Inferior parietal cortex (tissue), 1 donor: ENCODE data around the gene PLA2G4E.

ENCODE experiments used
- DNase-seq: peaks from one replicate; pipeline ENCODE4 v3.0.0-alpha.2; 2016; ENCODE audit errors: extremely low spot score

The PLA2G4E gene, protein sequence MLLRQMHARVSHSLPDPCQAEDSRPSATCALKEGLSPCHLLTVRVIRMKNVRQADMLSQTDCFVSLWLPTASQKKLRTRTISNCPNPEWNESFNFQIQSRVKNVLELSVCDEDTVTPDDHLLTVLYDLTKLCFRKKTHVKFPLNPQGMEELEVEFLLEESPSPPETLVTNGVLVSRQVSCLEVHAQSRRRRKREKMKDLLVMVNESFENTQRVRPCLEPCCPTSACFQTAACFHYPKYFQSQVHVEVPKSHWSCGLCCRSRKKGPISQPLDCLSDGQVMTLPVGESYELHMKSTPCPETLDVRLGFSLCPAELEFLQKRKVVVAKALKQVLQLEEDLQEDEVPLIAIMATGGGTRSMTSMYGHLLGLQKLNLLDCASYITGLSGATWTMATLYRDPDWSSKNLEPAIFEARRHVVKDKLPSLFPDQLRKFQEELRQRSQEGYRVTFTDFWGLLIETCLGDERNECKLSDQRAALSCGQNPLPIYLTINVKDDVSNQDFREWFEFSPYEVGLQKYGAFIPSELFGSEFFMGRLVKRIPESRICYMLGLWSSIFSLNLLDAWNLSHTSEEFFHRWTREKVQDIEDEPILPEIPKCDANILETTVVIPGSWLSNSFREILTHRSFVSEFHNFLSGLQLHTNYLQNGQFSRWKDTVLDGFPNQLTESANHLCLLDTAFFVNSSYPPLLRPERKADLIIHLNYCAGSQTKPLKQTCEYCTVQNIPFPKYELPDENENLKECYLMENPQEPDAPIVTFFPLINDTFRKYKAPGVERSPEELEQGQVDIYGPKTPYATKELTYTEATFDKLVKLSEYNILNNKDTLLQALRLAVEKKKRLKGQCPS

DNA sequence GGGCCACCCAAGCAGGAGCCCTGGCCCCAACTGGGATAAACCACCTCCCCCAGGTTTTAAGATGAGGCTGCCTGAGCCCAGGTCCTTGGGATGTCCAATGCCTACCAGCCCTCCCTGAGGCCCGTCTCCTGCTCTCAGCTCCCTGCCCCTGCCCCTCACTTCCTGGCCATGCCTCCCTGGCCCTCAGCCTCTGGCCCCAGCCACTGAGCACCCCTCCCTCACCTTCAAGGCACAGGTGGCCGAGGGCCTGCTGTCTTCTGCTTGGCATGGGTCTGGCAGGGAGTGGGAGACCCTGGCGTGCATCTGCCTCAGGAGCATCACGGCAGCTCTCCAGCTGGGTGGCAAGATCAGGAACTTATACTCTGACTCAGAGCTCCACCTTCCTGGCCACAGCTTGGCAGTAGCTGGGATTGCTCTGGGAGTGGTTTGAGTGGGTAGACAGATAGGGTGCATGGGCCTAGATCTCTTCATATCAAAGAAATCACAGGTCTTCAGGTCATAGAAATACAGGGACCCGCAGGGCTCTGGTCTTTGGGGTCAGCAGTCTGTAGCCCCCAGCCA, at the start of gene PLA2G4E:
PLA2G4E (minus strand) TSS at position 330 of the 561 bp plus-strand sequence; CDS start at position 318, 12 bp downstream.
- DNase-seq, result no peak

DNA sequence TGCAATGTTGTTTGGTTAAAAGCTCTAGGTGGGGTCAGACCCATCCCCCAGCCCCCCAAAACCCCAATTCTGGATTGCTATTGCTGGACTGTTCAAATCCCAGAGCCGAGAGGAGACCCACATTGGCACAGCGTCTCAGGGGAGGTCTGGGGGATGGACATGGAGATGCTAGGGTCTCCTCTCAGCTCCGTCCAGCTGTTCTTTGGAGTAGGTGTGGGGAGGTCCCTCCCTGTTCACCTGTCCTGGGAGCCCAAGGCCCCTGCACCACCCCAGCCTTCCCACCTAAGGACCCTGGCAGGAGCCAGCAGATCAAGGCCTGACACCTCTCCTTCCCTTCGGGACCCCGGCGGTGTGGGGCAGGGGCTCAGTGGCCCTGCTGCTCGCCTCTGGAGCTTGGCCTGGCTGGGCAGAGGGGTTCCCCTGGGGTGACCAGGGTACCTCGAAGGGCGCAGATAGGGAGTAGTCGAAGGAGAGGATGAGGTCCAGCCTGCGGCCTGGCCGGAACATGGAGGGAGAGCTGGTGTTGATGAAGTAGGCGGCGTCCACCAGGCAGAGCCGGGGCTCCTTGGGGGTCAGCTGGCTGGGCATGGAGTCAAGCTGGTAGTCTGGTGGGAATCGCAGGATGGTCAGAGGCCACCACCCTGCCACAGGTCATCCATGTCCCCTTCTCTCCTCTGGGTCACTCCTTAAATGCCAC, 49.6 kb upstream of the PLA2G4E start:
- DNase-seq, result no peak

DNA sequence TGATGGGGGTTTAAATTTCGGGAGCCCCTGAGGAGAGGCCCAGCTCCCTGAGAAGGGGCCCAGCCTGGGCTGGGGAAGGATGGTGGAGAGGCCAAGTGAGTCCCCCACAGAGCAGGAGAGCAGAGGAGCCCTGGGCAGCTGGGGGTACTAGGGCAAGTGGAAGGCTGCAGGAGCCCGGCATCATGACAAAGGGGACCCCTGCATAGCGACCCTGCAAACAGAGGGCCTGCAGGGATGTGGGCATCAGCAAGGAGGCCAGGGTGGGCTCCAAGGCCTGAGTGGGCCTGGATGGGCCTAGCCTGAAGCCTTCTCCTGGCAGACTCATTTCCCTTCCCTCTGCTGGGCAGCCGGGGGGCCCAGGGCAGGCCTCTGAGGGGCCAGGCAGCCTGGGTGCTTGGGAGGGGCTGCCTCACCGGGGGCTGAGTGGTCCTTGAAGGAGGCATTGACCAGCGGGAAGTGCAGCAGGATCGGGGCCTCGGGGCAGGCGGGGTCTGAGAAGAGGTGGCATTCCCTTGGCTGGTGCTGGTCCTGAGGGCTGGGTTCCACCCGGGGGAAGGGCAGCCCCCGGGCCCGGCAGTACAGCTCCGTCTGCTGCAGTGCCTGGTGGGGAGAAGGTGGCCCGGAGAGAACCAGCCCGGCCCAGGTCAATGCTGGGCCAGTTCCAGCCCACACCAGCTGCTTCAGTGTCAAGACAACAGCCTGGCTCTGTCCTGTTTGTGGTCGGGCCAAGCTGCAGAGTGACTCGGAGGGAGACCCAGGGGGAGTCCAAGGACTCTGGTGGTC, 48.8 kb upstream of the PLA2G4E start:
- DNase-seq, result no peak

DNA sequence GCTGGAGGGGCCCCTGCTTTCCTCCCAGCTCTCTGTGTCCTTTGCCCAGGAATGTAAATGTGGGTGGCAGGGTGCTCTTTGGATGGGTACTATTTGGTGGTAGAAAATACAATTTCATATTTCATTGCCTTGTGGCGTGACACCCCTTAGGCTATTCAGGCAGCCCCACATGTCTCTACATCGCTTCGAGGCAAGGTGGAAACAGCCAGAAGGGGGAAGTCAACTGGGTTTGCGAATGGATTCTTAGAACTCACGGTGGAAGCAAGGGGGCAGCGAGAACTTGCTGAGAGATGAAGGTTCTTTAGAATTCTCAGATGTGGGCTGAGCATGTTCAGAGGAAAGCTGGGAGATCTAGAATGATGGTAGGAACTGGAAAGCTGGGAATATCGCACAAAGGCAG, 48.2 kb upstream of the PLA2G4E start:
- DNase-seq, result no peak

DNA sequence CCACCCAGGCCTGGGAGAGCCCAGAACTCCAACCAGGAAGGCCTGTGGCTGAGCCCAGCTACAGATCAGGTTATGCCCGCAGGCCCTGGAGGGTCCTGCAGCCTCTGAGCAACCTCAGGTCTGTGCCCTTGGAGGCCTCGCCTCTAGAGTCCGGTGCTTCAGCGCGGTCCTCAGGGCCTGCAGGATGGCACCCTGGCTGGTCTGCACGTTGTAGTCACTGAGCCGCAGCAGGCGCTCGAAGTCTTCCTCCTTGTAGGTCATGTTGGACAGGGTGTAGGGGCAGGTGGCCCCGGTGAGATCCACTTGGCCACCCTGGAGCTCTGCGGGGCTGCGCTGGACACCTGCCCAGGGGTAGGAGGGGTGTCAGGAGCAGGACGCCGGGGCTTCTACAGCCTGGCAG, 47.8 kb upstream of the PLA2G4E start:
- DNase-seq, result no peak

DNA sequence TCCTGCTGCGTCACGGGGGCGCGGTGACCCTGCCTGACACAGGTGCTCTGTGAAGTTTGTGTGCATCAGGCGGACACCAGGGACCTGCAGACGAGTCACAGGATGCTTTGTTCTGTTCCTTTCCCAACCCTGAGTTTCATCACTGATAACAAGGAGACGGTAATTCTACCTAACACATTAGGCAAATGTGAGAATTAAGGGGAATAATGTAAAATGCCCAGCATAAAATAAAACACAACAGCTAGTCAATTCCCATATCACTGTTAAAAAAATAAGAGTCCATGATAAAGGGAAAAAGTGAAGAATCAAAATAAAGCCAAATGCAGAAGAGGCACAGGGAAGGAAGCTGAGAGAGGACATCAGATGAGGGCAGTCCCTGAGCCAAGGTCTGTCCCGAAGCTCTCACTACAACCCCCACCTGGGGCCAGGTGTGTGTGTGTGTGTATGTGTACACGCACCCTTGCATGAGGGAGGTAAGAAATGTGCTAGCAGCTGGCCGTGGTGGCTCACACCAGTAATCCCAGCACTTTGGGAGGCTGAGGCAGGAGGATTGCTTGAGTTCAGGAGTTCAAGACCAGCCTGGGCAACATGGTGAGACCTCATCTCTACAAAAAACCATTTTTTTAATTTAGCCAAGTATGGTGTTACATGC, 46.0 kb upstream of the PLA2G4E start:
- no peak for DNase-seq

DNA sequence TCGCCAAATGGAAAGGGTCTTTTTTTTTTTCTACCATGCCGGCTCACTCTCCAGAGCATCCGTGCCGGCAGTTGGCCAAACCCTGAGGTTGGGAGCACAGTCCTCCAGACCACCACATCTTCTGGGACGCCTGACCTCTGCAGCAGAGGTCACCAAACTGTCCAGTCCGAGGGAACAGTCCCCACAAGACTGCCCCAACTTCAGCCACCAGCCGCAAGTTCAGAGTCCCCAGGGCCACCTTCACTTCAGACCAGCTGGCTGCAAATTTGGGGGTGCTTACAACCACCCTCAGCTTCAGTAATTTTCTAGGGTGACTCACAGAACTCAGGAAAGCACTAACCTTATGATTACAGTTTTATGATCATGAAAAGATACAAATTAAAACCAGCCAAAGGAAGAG, 44.6 kb upstream of the PLA2G4E start:
- DNase-seq, result no peak

DNA sequence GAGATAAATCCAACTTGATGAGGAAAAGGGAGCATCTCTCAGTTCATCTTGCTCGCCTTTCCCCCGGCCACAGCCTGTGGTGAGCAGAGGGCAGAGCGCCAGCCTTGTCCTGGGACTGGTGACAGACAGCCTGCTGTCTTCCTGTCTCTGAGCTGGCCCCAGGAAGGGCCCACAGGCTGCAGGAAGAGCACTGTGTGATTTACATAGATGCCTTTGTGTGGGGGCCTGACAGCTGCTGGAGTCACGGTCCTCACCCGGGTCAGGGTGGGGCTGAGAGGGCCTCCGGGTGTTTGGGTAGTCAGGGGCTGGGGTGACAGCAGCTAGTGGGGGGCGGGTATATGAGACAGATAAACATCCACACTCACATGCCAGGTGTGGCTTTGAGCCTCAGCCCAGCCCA, 44.2 kb upstream of the PLA2G4E start:
- DNase-seq, result no peak

DNA sequence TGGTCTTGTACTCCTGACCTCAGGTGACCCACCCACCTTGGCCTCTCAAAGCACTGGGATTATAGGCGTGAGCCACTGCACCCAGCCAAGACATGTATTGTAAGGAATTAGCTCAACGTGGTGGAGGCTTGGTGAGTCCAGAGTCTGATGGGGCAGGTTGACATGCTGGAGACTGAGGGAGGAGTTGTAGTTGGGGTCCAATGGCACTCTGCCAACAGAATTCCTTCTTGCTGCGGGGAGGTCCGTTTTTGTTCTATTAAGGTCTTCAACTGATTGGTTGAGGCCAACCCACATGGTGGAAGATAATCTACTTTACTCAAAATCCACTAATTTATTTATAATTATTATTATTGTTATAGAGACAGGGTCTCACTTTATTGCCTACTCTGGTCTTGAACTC, 43.4 kb upstream of the PLA2G4E start:
- DNase-seq, result no peak

DNA sequence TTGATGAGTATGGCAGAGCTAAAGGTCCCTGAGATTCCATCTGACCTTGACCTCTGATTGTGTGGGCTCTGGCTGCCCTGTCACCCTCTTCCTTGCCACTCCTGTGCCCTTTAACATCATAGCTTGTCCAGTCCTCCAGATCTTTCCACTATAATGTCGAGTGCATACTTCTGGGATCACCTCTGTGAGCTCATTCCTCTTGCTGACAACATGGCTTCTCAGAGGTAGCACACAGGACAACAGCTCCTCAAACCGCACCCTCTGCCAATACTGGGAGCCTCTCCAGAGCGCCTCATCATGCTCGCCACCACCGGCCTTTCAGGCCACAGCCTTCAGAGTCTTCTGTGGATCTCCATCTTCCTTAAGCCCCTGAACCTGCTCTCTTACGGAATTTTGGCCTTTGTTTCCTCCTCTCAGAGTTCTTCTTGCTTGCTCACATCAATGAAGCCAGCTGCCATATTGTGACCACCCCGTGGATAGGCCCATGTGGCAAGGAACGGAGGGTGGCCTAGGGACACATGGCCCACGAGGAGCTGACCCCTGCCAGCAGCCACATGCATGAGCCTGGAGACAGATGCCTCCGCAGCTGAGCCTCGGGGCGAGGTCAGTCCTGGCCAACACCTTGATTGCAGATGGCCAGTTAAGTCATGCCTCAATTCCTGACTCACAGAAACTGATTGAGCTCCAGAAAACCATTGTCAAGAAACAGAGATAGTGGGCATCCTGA, 42.4 kb upstream of the PLA2G4E start:
- no peak for DNase-seq

DNA sequence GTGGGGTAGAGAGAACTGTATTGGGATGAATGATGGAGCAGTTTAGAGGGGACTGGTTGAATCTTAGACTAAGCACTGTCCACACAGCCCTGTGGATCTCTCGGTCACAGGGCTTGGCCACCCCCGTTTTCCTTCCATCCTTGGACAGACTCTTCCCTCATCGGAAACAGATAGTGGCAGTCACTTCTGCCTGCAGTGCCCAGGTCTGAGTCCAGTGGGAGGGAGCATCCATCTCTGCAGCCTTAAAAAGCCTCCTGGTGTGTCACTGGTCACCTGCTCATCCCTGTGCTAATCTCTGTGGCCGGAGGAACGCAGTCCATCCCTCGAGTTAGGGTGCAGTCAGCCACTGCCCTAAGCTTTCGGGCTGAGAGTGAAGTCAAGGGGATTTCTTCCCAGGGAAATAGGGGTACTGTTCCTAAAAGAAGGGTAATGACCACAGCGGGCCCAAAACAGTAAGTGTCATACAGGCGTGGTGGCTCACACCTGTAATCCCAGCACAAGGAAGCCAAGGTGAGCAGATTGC, 41.5 kb upstream of the PLA2G4E start:
- DNase-seq, result no peak

DNA sequence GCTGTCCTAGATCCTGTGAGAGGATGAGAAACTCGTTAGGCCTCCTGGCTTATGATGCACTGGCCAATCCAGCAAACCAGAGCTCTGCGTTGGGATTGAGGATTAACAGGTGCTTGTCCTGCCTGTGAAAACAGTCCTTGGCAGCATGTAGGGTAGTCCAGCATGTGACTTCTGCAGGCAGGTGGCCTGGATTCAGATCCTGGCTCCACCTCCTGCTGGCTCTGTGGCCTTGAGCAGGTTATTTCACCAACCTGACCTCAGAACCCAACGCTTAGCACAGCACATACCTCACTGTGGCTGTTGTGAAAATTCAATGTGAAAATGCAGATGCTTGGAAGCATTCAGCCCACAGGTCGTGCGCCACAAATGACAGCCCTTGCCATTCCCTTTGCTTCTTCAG, 40.0 kb upstream of the PLA2G4E start:
- no peak for DNase-seq

DNA sequence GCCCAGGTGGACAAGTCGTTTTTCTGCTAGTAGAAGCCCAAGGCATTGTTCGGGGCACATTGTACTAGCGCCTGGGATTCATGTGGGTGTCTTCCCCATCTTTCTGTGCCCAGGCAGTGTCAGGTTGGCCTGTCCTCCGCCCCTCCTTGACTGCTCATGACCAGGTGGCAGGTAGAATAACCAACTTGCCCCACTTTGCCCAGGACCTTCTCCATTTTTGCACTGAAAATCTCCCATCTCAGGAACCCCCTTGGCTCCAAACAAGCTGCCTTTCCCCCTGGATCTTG, 39.6 kb upstream of the PLA2G4E start:
- DNase-seq, result no peak

DNA sequence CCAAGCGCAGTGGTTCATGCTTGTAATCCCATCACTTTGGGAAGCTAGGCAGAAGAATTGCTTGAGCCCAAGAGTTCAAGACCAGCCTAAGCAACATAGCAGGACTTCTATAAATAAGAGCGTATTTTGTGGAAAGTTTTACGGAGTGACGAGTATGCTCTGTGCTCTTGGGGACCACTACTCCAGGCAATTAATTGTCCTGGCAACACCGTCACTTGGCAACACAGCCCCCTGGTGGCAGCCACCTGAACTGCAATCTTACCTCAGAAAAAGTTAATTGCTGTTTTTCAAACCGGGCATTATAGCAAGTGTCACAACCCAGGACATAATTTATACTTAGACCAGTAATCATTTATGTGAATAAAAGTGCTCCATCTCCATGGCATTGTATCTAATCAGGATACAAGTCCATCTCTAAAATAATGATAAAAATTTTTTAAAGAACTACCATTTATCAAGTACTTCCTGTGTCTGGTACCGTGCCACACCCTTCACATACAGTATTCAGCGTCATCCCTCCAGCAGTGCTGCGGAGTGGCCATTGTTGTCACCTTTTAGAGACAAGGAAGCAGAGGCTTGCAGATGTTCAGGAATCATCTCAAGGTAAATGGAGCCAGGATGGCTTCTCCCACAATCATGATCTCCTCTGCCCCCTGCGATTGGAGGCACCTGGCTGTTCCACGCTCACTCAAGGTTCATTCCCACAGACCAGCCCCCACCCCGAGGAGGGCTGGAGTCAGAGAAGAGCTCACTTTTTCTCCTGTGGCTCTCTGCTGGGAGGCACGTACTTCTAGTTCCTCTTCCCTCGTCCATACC, 39.0 kb upstream of the PLA2G4E start:
- peak; percentile 49 for DNase-seq

DNA sequence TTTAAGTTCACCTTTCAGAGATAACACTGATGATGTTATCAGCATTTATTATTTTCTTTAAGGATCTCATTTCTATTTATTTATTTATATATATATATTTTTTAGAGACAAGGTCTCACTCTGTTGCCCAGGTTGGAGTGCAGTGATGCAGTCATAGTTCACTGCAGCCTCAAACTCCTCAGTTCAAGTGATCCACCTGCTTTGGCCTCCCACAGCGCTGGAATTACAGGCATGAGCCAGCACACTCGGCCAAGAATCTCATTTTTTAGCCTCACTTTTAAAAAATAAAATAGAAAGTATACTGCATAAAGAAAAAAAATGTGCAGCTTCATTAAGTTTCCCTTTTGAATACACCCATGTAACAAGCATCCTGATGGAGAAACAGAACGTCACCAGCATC, 37.9 kb upstream of the PLA2G4E start:
- DNase-seq, result no peak

DNA sequence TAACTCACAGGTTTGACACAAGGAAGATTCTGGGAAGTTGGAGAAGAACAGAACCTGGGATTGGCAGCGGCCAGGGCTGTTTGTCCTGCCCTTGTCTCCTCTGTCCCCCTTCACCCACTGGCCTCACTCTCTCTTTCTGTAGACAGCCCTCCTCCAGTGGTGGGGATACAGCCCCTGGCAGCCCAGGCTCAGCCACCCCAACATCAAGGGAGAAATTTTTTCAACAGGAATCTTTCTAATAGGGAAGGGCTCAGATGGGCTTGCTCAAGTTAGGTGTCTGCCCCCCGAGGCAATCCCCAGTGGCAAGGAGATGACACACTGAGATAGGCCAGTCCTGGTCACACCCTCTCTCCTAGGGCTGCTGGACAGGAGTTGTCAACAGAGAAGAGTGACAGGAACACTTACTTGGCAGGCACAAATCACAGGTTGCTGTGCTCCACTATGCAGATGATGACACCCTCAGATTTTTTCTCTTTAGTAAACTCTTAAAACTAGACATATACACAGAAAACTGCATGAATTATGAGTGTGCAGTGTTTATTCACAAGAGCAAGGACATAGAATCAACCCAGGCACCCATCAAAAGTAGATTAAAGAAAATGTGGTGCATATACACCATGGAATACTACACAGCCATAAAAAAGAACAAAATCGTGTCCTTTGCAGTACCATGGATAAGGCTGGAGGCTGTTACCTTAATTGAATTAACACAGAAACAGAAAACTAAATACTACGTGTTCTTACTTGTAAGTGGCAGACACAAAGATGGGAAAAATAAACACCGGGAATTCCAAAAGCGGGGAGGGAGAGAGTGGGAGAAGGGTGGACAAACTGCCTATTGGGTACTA, 37.2 kb upstream of the PLA2G4E start:
- DNase-seq, result no peak

DNA sequence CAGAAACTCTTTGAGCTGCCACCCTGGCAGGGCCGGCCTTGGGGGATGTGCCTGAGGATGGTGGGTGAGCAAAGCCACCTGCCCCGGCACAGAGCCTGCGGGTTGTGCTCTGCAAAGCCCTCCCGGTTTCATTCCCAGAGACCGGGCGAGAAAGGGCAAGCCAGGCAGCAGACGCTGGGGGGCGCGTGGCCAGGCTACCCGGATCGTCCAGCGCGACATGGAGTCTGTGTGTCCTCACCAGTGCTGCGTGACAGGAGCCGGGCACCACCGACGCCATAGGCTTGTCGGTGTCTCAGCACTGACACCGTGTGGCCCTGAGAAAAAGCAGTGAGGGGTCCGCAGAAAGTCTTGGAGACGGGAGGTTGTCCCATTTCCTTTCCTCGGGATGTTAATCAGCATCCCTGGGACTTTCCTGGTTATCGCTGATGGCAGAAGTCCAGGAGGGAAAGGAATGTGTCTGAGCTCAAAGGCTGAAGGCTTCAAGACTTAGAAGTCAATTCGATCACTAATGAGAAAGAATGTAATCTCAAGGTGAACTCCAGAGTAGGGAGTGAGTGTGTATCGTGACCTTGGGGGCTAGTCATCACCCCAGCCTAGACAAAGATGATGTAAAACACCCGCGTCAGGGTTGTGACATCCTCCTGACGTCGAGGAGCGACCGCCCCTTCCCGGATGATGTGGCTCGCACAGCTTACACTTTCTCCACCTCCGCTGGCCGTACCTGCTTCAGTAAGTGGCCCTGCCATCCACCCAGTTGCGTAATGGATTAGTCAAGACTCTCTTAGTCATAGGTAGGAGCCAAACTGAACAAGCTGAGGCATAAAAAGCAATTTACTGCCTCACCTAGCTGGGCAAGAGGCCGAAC, 36.3 kb upstream of the PLA2G4E start:
- peak; percentile 63 for DNase-seq
